Suprapubic skin (tissue), 4 donors: ENCODE results near the gene TNFAIP3. TPM values are rescaled to one million over a fixed set of nuclear protein-coding genes. Genes with fewer than 3 reads are reported as not detected.

Experiments
- DNase-seq, 2 donors: peaks; one replicate each; pipeline ENCODE4 v3.0.0-alpha.2; 2019; ENCODE audit warnings: low spot score in 2 of 2
- H3K27ac ChIP-seq: fragments of 200-600 bp; sonication (generic); one replicate; pipeline ENCODE4 v1.5.1; 2019
- H3K27me3 ChIP-seq: fragments of 200-600 bp; sonication (generic); one replicate; pipeline ENCODE4 v1.5.1; 2019
- H3K36me3 ChIP-seq: fragments of 200-600 bp; sonication (generic); one replicate; pipeline ENCODE4 v1.5.1; 2019
- H3K4me1 ChIP-seq: fragments of 200-600 bp; sonication (generic); one replicate; pipeline ENCODE4 v1.5.1; 2019
- H3K4me3 ChIP-seq: fragments of 200-600 bp; sonication (generic); one replicate; pipeline ENCODE4 v1.5.1; 2019; ENCODE audit warnings: mild to moderate bottlenecking
- H3K9me3 ChIP-seq: fragments of 200-600 bp; sonication (generic); one replicate; pipeline ENCODE4 v1.5.1; 2019
- CTCF ChIP-seq, 2 donors: fragments of 200-600 bp in 1 of 2; fragments of 450-650 bp in 1 of 2; sonication (generic) in 1 of 2; IDR thresholded peaks; one replicate each; pipeline ENCODE4 v1.5.1; 2016 to 2019; ENCODE audit warnings: antibody characterized with exemption in 2 of 2, mild to moderate bottlenecking in 1 of 2, moderate library complexity in 1 of 2
- EP300 ChIP-seq: sonication (generic); formaldehyde crosslinking; IDR thresholded peaks from one replicate; pipeline ENCODE4 v1.6.1; 2017; ENCODE audit warnings: antibody characterized with exemption
- POLR2A ChIP-seq, 2 donors: fragments of 450-650 bp; IDR thresholded peaks; one replicate each; pipeline ENCODE4 v1.6.1; 2017; ENCODE audit warnings: antibody characterized with exemption in 2 of 2, mild to moderate bottlenecking in 2 of 2, moderate library complexity in 2 of 2
- POLR2AphosphoS5 ChIP-seq, 3 donors: sonication (generic); formaldehyde crosslinking; IDR thresholded peaks; one replicate each; pipeline ENCODE4 v1.6.1; 2017; ENCODE audit warnings: antibody characterized with exemption in 3 of 3
- WGBS: methylation state at CpG from one replicate; pipeline ENCODE4 v1.1.5; 2018; 5-methylcytosine and 5-hydroxymethylcytosine counted together
- total RNA-seq, 4 donors: library from RNA; depleted of rRNA; stranded (reverse); fragments of >200 nt; gene quantifications; one replicate each; pipeline ENCODE4 v1.1.0, GENCODE V29; 2016

The TNFAIP3 gene
- total RNA-seq, 4 donors from 2014 or later: 64.1 to 146 (median 111) TPM

GRCh38 chr6:137861550-137862337 is 5.3 kb upstream of the TNFAIP3 start:
- TF ChIP-seq POLR2A (IDR thresholded peaks at IDR 0.05) (no peak), EP300 (no peak), CTCF (IDR thresholded peaks at IDR 0.05) (no peak), POLR2AphosphoS5 (IDR thresholded peaks at IDR 0.05) (no peak)
- Histone ChIP-seq H3K9me3 (no peaks in the 10 kb centered on the region), H3K27me3 (no peaks in the 10 kb centered on the region), H3K4me1 (peaks cover 15% of the 10 kb centered on the region), H3K4me3 (no peak overlapping the region), H3K36me3 (no peaks in the 10 kb centered on the region), H3K27ac (no peak overlapping the region)
- no peak for DNase-seq
- 84% methylated on average over 3 of the region's 3 CpGs for WGBS

GRCh38 chr6:137862419-137863090 is 4.5 kb upstream of the TNFAIP3 start:
- Histone ChIP-seq H3K9me3 (no peaks in the 10 kb centered on the region), H3K36me3 (no peaks in the 10 kb centered on the region), H3K4me1 (peaks cover 15% of the 10 kb centered on the region), H3K27ac (no peak overlapping the region), H3K4me3 (no peak overlapping the region), H3K27me3 (no peaks in the 10 kb centered on the region)
- DNase-seq: no peak
- WGBS: 70% methylated on average over 5 of the region's 5 CpGs
- TF ChIP-seq POLR2A (IDR thresholded peaks at IDR 0.05): no peak
- no peak for TF ChIP-seq EP300

- WGBS: 84% methylated on average over 4 of the region's 4 CpGs
- Histone ChIP-seq H3K9me3 (no peaks in the 10 kb centered on the region), H3K27ac (no peak overlapping the region), H3K27me3 (no peaks in the 10 kb centered on the region), H3K4me3 (no peak overlapping the region), H3K4me1 (peaks cover 16% of the 10 kb centered on the region), H3K36me3 (no peaks in the 10 kb centered on the region)
- no peak for TF ChIP-seq POLR2AphosphoS5 (IDR thresholded peaks at IDR 0.05)
- no peak for TF ChIP-seq CTCF (IDR thresholded peaks at IDR 0.05)
- TF ChIP-seq POLR2A (IDR thresholded peaks at IDR 0.05): no peak
- no peak for TF ChIP-seq EP300
- DNase-seq: no peak
These were observed 3.8 kb upstream of the TNFAIP3 start for GRCh38 chr6:137863091-137863797.

GRCh38 chr6:137864812-137865508 is 2.1 kb upstream of the TNFAIP3 start:
- TF ChIP-seq POLR2A (IDR thresholded peaks at IDR 0.05) (no peak), POLR2AphosphoS5 (IDR thresholded peaks at IDR 0.05) (no peak), EP300 (no peak), CTCF (IDR thresholded peaks at IDR 0.05) (no peak)
- H3K4me1 ChIP-seq: peaks cover 32% of the 10 kb centered on the region

GRCh38 chr6:137866200-137866913 is 702 bp upstream of the TNFAIP3 start:
- TF ChIP-seq POLR2A (IDR thresholded peaks at IDR 0.05): no peak
- no peak for TF ChIP-seq CTCF (IDR thresholded peaks at IDR 0.05)
- peak; percentile 86 for DNase-seq
- H3K27ac ChIP-seq: peak overlapping the region; percentile 94
- 7% methylated on average over 25 of the region's 25 CpGs for WGBS
- peak overlapping the region; percentile 97 for H3K4me3 ChIP-seq
- H3K27me3 ChIP-seq: no peaks in the 10 kb centered on the region
- no peaks in the 10 kb centered on the region for H3K9me3 ChIP-seq
- H3K4me1 ChIP-seq: peaks cover 46% of the 10 kb centered on the region
- no peaks in the 10 kb centered on the region for H3K36me3 ChIP-seq

More at GRCh38 chr6:137864812-137865508, 2.1 kb upstream of the TNFAIP3 start:
- no peak for DNase-seq
- H3K27me3 ChIP-seq: no peaks in the 10 kb centered on the region
- WGBS: 85% methylated on average over 4 of the region's 4 CpGs
- H3K4me3 ChIP-seq: no peak overlapping the region
- no peak overlapping the region for H3K27ac ChIP-seq
- no peaks in the 10 kb centered on the region for H3K36me3 ChIP-seq
- no peaks in the 10 kb centered on the region for H3K9me3 ChIP-seq
